Tibial artery (tissue), 4 donors: Measurements from ENCODE around the gene UBE2A.

Source experiments
- DNase-seq, 2 donors: peaks; one replicate each; pipeline ENCODE4 v3.0.0-alpha.2; 2019
- H3K27ac ChIP-seq, 2 donors: fragments of 200-600 bp; sonication (generic) in 1 of 2; 1 replicate in 1 of 2; 2 replicates in 1 of 2; pipeline ENCODE4 v1.5.1; 2018 to 2019; ENCODE audit warnings: mild to moderate bottlenecking in 1 of 2
- H3K27me3 ChIP-seq, 2 donors: fragments of 200-600 bp; sonication (generic) in 1 of 2; one replicate each; pipeline versions ENCODE4 v1.5.1 to v1.6.0; 2016 to 2019
- H3K36me3 ChIP-seq, 3 donors: fragments of 200-600 bp; sonication (generic) in 2 of 3; one replicate each; pipeline ENCODE4 v1.5.1; 2016 to 2019; ENCODE audit warnings: mild to moderate bottlenecking in 2 of 3
- H3K4me1 ChIP-seq, 4 donors: fragments of 200-600 bp; sonication (generic) in 2 of 4; 1 replicate in 3 of 4; 2 replicates in 1 of 4; pipeline ENCODE4 v1.5.1; 2016 to 2019
- H3K4me3 ChIP-seq, 2 donors: fragments of 200-600 bp; sonication (generic) in 1 of 2; 1 replicate in 1 of 2; 2 replicates in 1 of 2; pipeline ENCODE4 v1.5.1; 2018 to 2019; ENCODE audit warnings: mild to moderate bottlenecking in 2 of 2
- H3K9me3 ChIP-seq, 3 donors: fragments of 200-600 bp; sonication (generic) in 1 of 3; one replicate each; pipeline ENCODE4 v1.5.1; 2016 to 2019
- CTCF ChIP-seq, 2 experiments: fragments of 200-600 bp in 1 of 2; fragments of 450-650 bp in 1 of 2; IDR thresholded peaks; one replicate each; pipeline ENCODE4 v1.5.1; 2017 to 2019; ENCODE audit warnings: antibody characterized with exemption in 2 of 2, mild to moderate bottlenecking in 1 of 2, moderate library complexity in 1 of 2
- intact Hi-C: fragments of 100-400 bp; cut with DNase I; formaldehyde crosslinking; loops from one replicate; pipeline ENCODE4 v1.15.0; 2023; ENCODE audit warnings: low total_unique reads

UBE2A gene

GRCh38 chrX:119617517-119618164 lies 43.3 kb downstream of the UBE2A start:
- no peaks in the 10 kb centered on the region for H3K4me1 ChIP-seq
- H3K4me3 ChIP-seq = no peak overlapping the region
- no peaks in the 10 kb centered on the region for H3K9me3 ChIP-seq
- intact Hi-C loops = loop anchor here (5.0 kb wide), 2 partner anchors 115 to 175 kb away; partner anchors contain the start of gene RPL39
- H3K27ac ChIP-seq = no peak overlapping the region
- DNase-seq = no peak
- no peaks in the 10 kb centered on the region for H3K36me3 ChIP-seq
- no peaks in the 10 kb centered on the region for H3K27me3 ChIP-seq
- TF ChIP-seq CTCF (IDR thresholded peaks at IDR 0.05) = no peak

GRCh38 chrX:119618439-119618838 lies 44.1 kb downstream of the UBE2A start:
- DNase-seq = peak in 1 of 2 donors; percentile 21
- Histone ChIP-seq H3K36me3 (no peaks in the 10 kb centered on the region), H3K4me1 (no peaks in the 10 kb centered on the region), H3K27ac (no peak overlapping the region), H3K9me3 (no peaks in the 10 kb centered on the region), H3K27me3 (no peaks in the 10 kb centered on the region), H3K4me3 (no peak overlapping the region)
- no peak for TF ChIP-seq CTCF (IDR thresholded peaks at IDR 0.05)
- intact Hi-C loops = loop anchor here (5.0 kb wide), 2 partner anchors 114 to 174 kb away; partner anchors contain the start of gene RPL39

- H3K27me3 ChIP-seq = no peaks in the 10 kb centered on the region
- no peak for TF ChIP-seq CTCF (IDR thresholded peaks at IDR 0.05)
- H3K27ac ChIP-seq = no peak overlapping the region
- H3K4me1 ChIP-seq = no peaks in the 10 kb centered on the region
- intact Hi-C loops = no loop called here
- H3K36me3 ChIP-seq = no peaks in the 10 kb centered on the region
- H3K4me3 ChIP-seq = no peak overlapping the region
- peak in 1 of 2 donors; percentile 21 for DNase-seq
- H3K9me3 ChIP-seq = no peaks in the 10 kb centered on the region
Measured at GRCh38 chrX:119622356-119623232, 48.2 kb downstream of the UBE2A start.

- Histone ChIP-seq H3K27ac (no peak overlapping the region), H3K4me3 (no peak overlapping the region), H3K9me3 (no peaks in the 10 kb centered on the region), H3K4me1 (no peaks in the 10 kb centered on the region), H3K36me3 (peaks cover 0 to 6% (median 0%) of the 10 kb centered on the region in 3 donors), H3K27me3 (no peaks in the 10 kb centered on the region)
- intact Hi-C loops = no loop called here
- DNase-seq = no peak
- TF ChIP-seq CTCF (IDR thresholded peaks at IDR 0.05) = no peak
Measured at GRCh38 chrX:119624417-119624816, 50.1 kb downstream of the UBE2A start.

GRCh38 chrX:119624951-119625668 lies 50.7 kb downstream of the UBE2A start:
- H3K27ac ChIP-seq = no peak overlapping the region
- no peak for TF ChIP-seq CTCF (IDR thresholded peaks at IDR 0.05)
- intact Hi-C loops = no loop called here
- no peak for DNase-seq
- H3K4me1 ChIP-seq = no peaks in the 10 kb centered on the region
- no peaks in the 10 kb centered on the region for H3K27me3 ChIP-seq
- no peak overlapping the region for H3K4me3 ChIP-seq
- H3K36me3 ChIP-seq = peaks cover 0 to 7% (median 0%) of the 10 kb centered on the region in 3 donors
- no peaks in the 10 kb centered on the region for H3K9me3 ChIP-seq
